GM18861 (cell line): ENCODE measurements around the gene RAP2A.

Source experiments
- ATAC-seq: cut with Tn5 transposase; IDR thresholded peaks from one replicate; pipeline ENCODE4 v1.9.1; 2021; ENCODE audit not compliant: unreplicated experiment

RAP2A gene

DNA sequence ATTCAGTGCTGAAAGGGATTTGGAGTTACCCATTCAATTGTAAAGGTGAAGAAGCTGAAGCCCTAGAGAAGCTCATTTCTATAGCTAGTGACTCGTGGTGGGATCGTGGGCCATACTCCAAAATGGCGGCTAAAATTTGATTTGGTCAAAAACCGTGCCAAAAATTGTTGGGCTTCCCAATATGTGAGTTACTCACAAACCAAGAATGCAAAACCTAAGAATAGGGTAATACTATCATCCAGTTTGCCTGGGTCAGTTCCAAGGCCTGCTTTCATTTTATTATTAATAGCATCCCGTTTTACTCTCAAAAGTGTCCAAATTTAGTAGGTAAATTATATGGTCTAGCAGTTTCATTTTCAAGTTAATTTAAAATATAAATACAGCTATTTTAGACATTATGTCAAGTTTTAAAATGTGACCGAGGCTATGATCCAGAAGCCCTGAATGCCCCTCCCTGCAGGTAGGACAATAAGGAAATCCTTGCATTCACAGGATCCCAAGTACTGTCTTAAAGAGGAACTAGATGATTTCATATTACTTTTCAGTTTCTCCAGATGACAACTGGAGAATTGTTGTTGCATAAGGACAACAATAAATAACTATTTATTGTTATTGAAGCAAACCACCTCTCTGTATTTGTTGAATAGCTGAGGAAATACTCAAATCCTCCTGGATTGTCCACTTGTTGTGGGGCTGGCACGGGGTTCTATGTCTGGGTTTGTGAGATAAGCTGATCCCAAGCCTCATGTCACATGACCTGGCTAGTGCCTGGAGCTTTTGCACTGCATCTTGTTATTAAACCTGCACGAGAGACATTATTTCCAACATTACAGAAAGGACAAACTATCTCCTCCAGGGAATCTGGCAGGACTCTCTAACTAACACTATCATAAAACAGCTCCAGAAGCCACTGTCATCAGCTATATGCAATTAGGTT, 11.6 kb upstream of the RAP2A start:
- no peak for ATAC-seq

DNA sequence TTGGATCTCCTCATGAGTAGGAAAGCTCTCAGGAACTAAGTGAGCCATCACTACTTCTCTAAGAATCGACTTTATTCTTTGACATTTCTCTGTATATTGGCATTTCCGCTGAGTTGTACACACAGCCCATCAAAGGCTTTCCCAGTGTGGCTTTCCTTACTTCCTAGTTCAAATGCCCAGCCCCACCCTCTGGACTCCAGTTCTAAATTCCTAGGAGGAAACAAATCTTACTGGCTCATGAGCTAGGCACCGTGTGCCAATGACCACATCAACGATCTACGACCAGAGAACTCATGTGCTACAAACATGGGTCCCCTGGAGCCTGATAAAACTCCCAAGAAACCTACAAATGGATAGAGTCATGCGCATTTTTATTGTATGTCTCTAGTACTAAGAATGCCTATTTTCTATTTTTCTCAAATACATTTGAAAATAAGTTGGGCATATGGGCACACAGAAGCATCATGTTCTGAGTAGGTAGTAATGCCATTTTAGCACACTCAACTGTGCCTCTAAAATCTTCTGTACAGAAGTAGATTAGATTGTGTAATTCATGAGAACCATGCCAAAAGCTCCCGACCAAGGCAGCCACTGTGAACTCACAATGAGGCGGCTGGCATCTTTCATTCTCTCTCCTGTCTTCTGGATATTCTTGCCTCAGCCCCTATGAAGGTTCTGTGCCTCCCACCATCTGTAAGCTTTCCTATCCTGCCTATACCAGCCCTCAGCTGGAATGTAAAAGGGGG, 10.5 kb upstream of the RAP2A start:
- no peak for ATAC-seq

DNA sequence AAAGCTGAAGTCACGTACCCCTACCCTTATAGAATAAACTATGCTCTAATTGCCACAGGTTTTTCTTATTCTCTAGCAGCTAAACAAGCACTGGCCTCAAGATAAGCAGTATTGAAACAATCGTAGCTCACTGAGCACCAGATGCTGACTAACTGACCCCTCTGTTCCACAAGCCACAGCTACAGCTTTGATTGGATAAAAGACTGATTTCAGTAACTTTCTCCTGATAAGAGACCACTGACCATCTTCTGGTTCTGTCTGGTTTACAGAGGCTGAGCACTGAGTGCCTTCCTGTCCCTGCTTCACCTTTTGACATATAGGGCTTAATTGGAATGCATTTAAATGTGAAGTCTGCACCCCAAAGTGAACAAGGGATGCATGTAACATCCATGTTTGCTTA, 8.4 kb upstream of the RAP2A start:
- no peak for ATAC-seq

DNA sequence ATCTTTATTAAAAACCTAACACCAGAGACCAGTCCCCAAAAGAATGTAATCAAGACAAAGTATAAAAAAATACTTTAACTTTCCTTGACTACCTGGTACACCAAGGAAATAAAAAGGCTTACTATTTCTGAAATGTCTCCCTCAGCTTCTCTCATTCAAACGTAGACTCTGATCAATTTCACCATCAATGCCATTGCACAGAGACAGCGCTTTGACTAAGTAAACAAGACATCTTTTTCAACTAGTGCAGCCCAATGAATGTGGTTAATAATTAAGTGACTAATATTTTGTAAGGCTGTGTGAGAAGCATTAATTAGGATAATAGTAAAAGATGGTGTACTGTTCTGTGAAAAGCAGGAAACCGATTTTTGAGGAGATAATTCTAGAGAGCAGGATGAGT, 7.3 kb upstream of the RAP2A start:
- no peak for ATAC-seq

DNA sequence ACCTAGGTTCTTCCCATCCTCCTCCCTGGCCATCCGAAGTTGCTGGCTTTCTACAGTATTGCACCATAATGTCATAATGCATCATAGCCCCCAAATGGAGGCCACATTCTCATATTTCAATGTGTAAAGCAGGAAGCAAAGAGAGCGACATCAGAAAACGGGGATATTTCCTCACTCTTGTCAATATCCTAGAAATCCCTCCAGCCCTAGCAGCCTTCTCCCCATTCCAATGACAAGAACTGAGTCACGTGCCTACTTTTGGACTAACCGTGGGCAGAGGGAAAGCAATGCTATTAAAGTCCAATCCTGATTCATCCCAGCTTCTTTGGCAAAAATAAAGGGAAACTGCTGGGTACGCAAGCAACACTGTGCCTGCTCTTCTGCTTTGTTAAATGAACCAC, 4.3 kb upstream of the RAP2A start:
- ATAC-seq, result no peak

DNA sequence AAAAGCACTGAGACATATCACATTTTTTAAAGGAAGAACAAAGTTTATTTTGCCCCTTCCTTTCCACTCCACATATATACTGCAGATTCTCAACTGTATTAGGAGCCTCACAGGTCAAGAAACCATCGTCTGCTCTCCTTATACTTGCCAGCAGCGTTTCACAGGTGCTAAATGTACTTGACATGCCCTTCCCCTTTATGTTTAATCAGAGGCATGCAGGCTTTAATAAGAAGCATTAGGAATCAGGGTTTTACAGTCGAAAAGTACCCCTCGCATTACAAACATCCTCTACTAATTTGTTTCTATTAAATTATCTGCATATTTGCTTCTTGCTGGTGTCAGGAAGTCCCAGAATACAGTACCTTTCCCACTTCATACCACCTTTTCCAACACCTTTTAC, 3.7 kb upstream of the RAP2A start:
- ATAC-seq, result no peak

DNA sequence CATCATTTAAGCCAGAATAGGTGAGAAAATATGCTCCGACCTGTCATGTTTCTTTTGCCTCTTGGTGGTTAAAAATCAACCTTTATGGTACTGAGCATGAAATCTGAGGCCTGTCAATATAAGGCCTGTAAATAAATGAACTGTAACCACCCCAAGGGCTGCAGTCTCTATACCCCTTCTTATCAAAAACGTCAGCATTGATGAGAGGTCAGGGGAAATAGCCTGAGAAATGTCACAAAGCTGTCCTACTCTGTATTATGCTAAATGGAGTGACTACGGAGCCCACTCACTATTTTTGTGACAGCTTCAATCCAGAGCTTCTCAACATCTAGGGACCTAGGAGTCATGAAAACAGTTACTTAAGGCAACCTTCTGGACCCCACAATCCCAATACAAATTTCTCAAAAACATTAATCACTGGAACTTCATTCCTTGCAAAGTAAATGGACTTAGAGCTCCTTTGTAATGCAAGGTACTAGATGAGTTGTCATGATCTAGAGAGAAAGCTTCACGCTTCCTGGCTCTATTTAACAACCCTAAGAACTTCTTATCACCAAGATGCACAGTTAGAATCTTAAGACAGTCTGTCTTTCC, 2.7 kb upstream of the RAP2A start:
- no peak for ATAC-seq

DNA sequence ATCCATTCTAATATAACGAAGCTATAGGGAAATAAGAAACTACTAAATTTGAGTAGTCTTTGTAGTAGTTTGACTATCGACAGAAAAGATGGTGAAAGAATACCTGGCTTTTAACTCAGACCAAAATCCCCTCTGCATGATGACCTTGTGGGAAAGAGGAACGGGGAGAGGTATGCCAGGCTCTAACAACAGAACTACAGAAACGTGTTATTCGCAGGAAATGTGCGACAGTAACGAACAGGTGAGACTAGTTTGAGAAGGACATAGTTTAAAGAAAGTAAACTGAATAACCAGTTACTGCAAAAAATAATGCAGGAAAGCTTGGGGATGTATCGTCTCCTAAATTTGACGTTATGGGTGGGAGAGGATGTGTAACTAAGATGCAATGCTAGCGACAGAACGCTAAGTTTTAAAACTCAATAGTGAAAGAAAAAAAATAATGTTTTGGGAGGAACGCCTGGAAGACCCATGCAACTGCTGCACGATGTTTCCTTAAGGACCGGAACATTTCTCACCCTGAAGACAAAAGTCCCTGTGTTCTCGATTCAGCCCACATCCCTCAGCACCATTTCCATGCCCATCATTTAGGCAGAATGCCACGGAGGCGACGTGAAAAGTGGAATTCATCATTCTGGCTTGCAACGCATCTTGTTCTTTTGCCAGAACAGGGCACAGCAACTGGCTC, 1.6 kb upstream of the RAP2A start:
- ATAC-seq, result no peak

DNA sequence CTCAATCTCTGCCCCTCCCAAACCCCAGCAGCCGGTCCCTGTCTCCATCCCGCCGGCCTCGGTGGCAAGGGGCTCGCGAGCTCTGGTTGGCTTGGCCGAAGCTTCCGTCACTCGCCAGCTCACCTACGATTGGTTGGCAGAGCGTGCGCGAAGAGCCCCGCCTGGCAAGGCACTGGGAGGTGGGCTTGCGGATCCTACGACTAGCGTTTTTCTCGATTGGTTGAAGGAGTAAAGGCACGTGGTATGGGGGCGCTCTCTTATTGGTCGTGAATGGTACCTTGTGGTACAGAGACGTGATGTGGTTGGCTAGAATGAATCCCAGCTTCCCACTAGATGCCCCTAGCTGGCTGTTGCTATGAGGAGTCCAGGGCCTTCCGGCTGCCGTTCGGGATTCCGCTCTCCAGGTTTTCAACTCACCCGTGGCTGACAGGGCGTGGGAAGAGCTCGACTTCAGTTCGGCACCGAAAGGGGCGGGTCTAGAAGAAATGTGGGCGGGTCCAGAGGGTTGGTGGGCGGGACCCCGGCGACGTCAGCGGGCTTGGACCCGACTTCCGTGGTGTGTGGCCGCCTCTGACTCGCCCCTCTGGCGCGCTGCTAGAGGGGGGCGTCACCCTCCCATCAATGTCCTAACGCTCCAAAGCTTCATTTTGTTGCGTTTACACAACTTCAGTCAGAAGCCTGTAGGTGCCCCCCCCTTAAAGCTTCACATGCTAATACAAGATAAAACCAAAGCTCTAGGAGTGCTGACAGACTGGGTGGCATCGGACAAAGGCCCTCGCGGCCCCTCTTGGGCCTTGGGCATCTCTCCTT, 847 bp upstream of the RAP2A start:
- ATAC-seq, result peak; percentile 79

DNA sequence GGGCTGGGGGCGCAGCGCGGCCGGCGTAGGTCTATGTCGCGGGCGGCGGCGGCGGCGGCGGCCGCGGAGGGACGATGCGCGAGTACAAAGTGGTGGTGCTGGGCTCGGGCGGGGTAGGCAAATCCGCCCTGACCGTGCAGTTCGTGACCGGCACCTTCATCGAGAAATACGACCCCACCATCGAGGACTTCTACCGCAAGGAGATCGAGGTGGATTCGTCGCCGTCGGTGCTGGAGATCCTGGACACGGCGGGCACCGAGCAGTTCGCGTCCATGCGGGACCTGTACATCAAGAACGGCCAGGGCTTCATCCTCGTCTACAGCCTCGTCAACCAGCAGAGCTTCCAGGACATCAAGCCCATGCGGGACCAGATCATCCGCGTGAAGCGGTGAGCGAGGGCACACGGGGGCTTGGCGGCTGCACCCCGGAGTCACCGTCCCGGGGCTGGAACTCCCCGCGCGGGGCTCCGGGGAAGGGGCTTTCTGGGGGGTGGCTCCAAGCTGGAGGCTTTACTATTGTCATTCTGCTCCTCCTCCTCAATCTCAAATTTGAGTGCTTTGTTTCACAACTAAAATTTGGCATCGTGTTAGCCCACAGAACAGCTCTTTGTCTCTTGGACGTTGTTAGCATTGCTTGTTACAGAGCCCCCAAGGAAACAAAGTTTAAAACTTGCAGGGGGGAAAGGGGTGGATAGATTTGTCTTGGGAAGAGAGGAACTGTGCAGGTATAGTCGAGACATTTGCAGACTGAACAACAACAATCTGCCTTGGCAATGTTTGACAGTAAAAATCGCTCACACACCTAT, 630 bp downstream of the RAP2A start:
- ATAC-seq, result no peak

DNA sequence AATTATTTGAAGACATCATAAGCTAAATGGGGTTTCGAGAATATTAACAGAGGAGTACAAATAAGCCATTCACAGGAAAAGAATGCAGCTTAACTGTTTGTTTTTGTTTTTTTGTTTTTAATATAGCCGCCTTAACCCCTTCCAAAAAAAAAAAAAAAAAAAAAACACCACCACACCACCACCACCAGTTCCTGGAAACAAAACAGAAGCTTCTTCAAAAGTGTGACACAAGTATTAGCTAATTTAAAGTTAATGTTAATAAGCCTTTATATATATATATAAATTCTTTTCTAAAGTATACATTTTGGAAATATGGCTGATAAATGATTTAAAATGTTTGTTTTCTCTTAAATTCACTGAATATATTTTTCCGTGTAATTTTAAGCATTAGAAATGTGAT, 1.4 kb downstream of the RAP2A start:
- ATAC-seq, result no peak

DNA sequence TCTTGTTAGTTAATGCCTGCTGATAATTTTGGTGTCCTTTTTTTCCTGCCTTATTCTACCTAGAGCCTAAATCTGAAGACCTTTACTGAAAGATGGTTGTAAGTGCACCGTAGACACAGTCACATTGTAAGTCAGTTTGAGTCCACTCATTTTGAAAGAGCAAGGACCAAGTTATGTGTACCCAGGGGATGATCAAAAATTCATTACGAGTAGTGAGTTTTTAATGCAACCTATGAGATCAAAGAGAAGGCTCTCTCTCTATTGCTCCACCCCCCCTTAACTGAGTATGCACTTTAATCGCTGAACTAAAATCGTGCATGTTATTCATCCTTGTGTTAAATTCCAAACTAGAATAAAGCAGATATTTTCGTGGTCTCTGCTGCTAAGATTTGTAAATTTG, 1.8 kb downstream of the RAP2A start:
- peak; percentile 18 for ATAC-seq

DNA sequence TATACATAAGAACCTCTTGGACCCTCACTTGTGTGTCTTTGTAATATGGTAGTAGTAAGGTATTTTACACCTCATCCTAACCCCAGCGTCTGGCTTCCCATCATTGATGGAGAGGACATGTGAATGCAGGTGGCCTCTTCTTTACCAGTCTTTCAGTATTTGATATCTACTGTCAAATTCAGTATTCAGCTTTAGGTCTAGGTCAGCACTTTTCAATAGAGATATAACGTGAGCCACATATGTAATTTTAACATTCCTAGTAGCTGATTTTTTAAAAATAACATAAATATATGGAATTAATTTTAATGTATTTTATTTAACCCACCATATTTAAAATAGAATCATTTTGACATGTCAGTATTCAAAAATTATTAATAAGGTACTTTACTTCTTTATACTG, 2.9 kb downstream of the RAP2A start:
- ATAC-seq, result no peak

DNA sequence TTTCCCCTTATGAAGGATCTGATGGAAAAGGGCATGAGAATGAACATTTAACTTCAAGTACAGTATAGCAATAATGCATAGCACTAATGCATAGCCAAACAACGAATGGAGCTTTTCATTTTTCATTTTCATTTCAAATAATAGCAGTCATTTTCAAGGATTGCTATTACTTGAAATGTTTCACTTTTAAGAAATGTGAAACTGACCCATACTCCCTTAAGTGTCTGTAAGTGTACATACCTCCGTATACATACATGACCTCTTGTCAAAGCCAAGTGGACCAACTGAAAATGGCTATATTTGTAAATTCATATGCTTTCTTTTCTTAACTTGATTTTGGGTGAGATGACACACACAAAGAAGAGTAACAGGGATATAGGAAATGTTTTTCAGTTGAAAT, 3.8 kb downstream of the RAP2A start:
- ATAC-seq, result no peak

DNA sequence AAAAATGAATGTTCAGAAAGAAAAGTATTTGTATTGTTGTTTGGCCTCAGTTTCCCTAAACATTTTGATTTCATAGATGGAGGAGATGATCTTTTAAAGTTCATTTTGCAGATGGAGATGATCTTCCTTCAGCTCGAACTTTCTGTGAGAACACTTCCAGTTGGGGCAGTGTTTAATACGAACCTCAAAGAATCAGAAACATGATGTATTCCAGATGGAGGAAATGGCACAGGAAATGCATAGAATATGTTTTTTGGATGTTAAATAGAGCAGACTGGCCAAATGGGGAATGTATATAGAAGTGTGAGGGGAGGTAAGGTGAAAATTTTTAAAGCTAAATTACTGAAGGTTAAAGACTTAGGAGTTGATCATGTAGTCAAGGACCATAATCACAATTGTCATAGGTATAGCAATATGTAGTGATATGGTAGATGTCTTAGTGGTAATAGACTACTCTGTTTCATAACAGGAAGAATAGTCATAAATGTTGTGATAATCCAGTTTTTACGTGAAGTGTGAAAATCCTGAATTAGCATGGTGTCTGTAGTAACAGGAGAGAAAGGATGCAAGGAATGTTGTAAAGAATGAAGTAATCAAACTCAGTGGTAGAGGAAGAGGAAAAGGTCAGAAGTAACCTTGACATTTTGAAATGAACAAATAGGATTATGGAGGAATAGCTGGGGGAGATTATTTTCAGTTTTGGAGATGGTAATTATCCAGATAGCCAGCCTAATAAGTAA, 5.1 kb downstream of the RAP2A start:
- no peak for ATAC-seq

DNA sequence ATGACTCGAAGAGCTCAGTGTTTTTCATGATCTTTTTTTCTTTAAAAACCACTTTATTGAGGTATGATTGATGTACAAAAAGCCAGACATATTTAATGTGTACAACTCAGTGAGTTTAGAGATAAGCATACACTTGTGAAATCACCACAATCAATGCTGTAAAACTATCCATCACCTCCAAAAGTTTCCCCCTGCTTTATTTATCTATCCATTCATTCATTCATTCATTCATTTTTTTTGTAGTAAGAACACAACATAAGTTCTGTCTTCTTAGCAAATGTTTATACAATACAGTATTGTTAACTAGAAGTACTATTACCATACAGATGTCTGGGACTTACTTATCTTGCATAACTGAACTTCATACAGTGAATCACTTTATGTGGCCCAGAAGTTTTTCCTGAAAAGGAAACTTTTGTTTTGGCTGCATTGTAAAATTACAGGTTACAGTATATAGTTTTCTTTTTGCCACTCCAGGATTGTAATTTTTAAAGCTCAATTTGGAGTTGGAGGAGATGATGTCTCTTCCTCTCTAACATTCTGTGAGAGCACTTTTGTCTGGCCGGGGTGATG, 6.7 kb downstream of the RAP2A start:
- no peak for ATAC-seq

DNA sequence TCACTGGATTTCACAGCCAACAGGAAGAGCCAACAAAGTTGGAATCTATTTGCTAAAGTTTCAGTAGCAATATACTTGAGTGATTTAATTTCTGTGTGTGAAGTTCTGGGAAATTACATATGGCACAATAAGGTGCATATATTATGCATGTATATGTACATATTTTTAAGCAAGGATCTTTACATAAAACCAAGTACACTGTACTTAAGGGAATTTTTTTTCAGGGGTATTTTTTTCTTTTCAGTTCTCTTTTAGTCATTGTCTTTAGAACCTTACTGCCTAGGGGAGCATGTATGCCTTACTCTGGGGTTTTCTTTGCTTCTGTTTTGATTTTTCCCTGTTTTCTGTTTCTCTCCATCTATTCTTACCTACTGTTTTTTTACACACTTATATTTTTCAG, 7.4 kb downstream of the RAP2A start:
- peak; percentile 56 for ATAC-seq

DNA sequence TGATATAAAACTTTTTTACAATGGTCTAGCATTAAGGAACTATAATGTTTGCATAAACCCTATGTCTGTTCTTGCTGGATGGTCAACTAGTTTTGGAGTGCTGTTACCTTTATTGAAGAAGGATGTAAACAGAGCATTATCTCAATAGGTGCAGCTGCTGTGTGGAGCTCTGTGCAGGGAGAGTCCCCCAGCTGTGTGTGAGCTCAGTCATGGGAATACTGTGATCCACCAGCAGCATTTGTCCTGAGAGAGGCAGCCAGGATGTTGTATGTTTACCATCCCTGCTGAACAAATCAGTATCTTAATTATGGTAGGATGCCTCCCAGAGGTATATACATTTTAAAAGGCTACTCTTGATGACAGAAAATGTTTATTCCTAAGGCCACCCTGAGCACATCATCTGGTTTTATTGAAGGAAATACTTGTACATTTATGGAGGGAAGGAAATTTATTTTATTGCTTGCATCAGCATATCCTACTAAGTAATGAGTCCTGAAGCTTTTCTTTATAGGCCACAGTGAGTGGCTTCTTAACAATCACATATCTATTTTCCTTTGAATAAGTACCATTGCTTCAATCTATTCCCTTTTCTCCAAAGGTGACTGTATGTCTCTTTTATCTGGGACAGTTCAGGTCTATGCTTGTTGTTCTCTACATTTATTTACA, 11.7 kb downstream of the RAP2A start:
- no peak for ATAC-seq
